GM18861 (cell line): ENCODE results near the gene ZNF629.

Experiments used
- ATAC-seq: cut with Tn5 transposase; IDR thresholded peaks from one replicate; pipeline ENCODE4 v1.9.1; 2021; ENCODE audit not compliant: unreplicated experiment

The ZNF629 gene

GRCh38 chr16:30748634-30749445 lies 38.2 kb downstream of the ZNF629 start:
- ATAC-seq, result no peak

DNA sequence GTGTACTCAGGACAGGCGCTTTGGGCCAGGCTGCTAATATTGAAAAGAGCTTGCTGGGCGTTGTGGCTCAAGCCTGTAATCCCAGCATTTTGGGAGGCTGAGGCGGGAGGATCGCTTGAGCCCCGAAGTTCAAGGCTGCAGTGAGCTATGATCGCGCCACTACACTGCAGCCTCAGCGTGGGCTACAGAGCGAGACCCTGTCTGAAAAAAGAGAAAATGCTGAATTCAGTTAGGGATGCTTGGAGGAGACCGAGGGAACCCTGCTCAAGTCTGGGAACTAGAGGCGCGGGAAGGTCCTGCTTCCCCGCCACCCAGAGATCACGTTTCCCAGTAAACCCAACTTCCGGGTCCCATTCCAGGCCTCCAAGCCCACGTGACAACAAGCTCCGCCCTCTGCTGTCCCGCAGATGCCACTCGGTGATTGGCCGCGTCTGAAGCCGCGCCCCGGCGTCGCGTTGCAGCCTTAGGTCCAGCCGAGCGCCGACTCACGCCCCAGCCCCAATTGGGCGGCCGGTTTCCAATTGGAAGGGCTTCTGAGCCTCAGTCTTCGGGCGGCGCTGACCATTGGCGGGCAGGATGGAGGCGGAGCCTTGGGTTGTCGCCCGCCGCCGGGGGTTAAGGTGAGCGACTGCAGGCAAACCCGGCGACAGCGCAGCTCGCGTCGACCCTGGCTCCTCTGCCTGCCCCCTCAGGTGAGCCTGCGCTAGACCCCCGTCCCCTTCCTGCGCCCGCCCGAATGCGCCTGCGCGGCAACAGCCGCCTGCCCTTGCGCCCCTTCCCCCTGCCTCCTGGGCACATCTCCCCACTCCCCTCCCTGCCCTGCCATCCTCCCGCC lies 39.0 kb downstream of the ZNF629 start, which contains the start of gene PHKG2:
Gene PHKG2 (plus strand): TSS at position 627 of the 835 bp plus-strand sequence. CDS start 396 bp downstream, outside the sequence.
- ATAC-seq, result peak; percentile 89

DNA sequence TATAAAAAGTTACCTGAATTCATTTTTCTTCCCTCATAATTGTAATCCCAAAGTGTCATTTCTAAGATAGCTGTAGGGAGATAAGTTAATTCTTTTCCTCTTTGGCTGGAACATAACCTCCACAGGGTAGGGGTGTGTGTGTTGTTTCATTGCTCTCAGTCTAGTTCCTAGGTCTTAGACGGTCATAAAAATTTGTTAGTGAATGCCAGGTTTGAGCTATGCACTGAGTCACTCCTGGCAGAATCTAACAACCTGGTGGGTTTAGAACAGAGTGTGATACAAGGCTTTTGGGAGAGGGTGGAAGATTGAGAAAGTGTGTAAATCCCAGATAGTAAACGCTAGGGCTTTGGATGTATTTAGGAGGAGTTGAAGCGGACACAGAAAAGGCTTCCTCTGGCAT lies 39.7 kb downstream of the ZNF629 start:
- ATAC-seq, result no peak

GRCh38 chr16:30746638-30747175 lies 40.3 kb downstream of the ZNF629 start:
- no peak for ATAC-seq

DNA sequence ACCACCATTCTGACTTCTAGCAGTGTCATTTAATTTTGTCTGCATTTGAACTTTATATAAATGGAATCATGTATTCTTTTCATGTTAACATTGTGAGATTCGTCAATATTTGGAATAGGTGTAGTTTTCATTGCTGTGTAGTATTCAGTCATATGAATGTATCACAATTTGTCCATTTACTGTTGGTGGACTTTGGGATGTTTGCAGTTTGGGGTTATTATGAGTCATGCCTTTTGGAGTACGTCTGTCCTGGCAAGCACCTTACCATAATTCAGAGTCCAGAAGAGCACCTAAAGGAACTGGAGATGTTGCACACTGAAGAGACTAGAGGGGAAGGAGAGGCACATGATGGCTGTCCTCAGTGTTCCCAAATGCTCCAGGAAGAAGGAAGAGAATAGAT lies 41.9 kb downstream of the ZNF629 start:
- no peak for ATAC-seq

DNA sequence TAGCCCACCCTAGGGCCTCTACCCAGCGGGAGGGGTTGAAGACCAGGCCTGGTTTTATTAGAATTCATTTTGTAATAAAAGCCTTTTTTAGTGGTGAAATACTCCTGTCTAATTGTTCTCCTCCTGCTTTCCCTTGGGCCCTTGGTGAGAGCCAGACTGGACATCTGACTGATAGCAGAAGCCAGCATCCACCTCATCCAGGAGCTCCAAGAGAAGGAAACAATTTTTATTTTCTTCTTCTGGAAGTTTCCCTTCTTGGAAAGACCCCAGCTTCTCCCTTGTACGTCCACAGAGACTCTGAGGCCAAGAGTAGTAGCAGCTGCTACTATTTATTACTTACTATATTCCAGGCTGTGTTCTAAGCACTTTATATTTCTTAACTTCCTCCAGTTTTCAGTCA lies 42.8 kb downstream of the ZNF629 start:
- ATAC-seq, result no peak

DNA sequence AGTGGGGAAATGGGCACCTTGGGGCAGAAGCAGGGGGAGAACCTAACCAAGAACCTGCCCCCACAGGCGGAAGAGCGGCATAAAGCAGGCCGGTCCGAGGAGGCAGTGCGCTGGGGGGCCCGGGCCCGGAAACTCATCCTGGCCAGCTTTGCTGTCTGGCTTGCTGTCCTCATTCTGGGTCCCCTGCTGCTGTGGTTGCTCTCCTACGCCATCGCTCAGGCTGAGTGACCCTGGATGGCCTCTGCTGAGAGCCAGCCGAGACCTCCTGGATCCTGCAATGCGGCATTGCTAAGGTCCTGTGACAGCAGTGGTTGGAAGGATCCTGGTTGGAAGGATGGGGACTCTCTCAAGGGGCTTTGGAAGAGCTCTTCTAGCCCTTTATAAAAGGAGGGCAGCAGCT lies 43.3 kb downstream of the ZNF629 start:
- ATAC-seq, result no peak

- ATAC-seq, result no peak
Measured at GRCh38 chr16:30741461-30741914, 45.5 kb downstream of the ZNF629 start.

GRCh38 chr16:30740364-30741251 lies 46.4 kb downstream of the ZNF629 start:
- ATAC-seq, result no peak

- no peak for ATAC-seq
Measured at GRCh38 chr16:30738984-30739951, 47.7 kb downstream of the ZNF629 start.

GRCh38 chr16:30737794-30738648 lies 49.0 kb downstream of the ZNF629 start:
- no peak for ATAC-seq

DNA sequence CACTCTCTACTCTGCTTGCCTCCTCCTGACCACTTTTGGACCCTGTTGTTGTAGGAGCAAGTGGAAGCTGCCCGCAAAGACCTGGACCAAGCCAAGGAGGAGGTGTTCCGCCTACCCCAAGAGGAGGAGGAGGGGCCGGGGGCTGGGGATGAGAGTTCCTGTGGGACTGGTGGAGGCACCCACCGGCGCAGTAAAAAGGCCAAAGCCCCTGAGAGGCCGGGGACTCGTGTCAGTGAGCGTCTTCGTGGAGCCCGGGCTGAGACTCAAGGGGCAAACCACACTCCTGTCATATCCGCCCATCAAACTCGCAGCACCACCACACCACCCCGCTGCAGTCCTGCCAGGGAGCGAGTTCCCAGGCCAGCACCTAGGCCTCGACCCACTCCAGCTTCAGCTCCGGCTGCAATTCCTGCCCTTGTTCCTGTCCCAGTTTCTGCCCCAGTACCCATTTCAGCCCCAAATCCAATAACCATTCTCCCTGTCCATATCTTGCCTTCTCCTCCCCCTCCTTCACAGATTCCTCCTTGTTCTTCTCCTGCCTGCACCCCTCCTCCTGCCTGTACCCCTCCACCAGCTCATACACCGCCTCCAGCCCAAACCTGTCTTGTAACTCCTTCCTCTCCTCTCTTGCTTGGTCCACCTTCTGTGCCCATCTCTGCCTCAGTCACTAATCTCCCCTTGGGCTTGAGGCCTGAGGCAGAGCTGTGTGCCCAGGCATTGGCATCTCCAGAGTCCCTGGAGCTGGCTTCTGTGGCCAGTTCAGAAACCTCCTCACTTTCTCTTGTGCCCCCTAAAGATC lies 49.8 kb downstream of the ZNF629 start:
- ATAC-seq, result no peak

- ATAC-seq, result no peak
Measured at GRCh38 chr16:30731411-30731810, 55.6 kb downstream of the ZNF629 start.

DNA sequence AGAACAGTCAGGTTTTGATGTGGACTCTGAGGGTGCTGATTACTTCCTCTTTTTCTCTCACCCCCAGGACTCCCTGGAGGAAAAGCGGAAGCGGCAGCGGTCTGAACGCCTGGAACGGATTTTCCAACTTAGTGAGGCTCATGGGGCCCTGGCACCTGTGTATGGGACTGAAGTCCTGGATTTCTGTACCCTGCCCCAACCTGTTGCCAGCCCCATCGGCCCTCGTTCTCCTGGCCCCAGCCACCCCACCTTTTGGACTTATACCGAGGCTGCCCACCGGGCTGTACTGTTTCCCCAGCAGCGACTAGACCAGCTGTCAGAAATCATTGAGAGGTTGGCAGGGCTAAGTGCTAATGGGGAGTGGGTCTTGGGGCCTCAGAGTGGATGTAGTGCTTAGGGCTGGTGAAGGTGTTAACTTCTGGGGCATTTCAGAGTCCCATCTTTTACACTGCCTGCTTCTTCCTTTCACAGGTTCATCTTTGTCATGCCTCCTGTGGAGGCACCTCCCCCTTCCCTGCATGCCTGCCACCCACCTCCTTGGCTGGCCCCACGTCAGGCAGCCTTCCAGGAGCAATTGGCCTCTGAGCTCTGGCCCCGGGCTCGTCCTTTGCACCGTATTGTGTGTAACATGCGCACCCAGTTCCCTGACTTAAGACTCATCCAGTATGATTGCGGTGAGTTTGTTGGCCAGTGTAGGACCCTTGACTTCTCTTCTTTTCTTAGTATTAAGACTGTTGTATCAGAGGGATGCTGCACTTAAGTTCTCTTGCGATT lies 57.9 kb downstream of the ZNF629 start:
- no peak for ATAC-seq
